Stomach (tissue), 9 donors: ENCODE results near the gene TINAGL1. TPM values are rescaled to one million over a fixed set of nuclear protein-coding genes. Genes with fewer than 3 reads are reported as not detected.
A peak's percentile ranks its signal among the peaks of the same experiment; 100 is the strongest.

Experiments used
- DNase-seq, 2 donors: peaks; one replicate each; pipeline versions ENCODE4 v3.0.0 to v3.0.0-alpha.2; 2013 to 2019
- H3K27ac ChIP-seq, 5 donors: fragments of 200-600 bp in 4 of 5; sonication (generic) in 4 of 5; one replicate each; pipeline ENCODE4 v1.5.1; 2013 to 2019; ENCODE audit warnings: mild to moderate bottlenecking in 1 of 5, moderate library complexity in 1 of 5
- H3K27me3 ChIP-seq, 3 donors: fragments of 200-600 bp; sonication (generic); one replicate each; pipeline ENCODE4 v1.5.1; 2017 to 2019; ENCODE audit warnings: mixed run types in 1 of 3
- H3K36me3 ChIP-seq, 4 donors: fragments of 200-600 bp; sonication (generic); 1 replicate in 3 of 4; 2 replicates in 1 of 4; pipeline ENCODE4 v1.5.1; 2016 to 2019
- H3K4me1 ChIP-seq, 4 donors: fragments of 200-600 bp; sonication (generic); one replicate each; pipeline ENCODE4 v1.5.1; 2016 to 2019
- H3K4me3 ChIP-seq, 4 donors: fragments of 200-600 bp; sonication (generic) in 3 of 4; one replicate each; pipeline ENCODE4 v1.5.1; 2016 to 2019; ENCODE audit warnings: mild to moderate bottlenecking in 1 of 4
- H3K9me3 ChIP-seq, 4 donors: fragments of 200-600 bp; sonication (generic); one replicate each; pipeline ENCODE4 v1.5.1; 2016 to 2019
- CTCF ChIP-seq, 7 experiments: fragments of 450-650 bp in 4 of 7; fragments of 200-600 bp in 3 of 7; sonication (generic) in 3 of 7; IDR thresholded peaks; one replicate each; pipeline ENCODE4 v1.5.1; 2016 to 2019; ENCODE audit warnings: antibody characterized with exemption in 7 of 7, control low read depth in 2 of 7, mild to moderate bottlenecking in 1 of 7
- EP300 ChIP-seq: sonication (generic); formaldehyde crosslinking; IDR thresholded peaks from one replicate; pipeline ENCODE4 v1.6.1; 2017; ENCODE audit warnings: antibody characterized with exemption
- POLR2A ChIP-seq, 4 donors: fragments of 450-650 bp; IDR thresholded peaks; one replicate each; pipeline ENCODE4 v1.6.1; 2016; ENCODE audit warnings: antibody characterized with exemption in 4 of 4, control low read depth in 2 of 4, mild to moderate bottlenecking in 1 of 4, moderate library complexity in 1 of 4
- POLR2AphosphoS5 ChIP-seq, 3 donors: sonication (generic); formaldehyde crosslinking; IDR thresholded peaks; one replicate each; pipeline ENCODE4 v1.6.1; 2016; ENCODE audit warnings: antibody characterized with exemption in 3 of 3
- WGBS, 5 donors: extraction: QIAGEN DNeasy Blood & Tissue Kit in 3 of 5; methylation state at CpG; one replicate each; pipeline versions ENCODE4 v1.1.5 to v1.1.7; 2013 to 2018; 5-methylcytosine and 5-hydroxymethylcytosine counted together
- intact Hi-C: fragments of 100-400 bp; cut with DNase I; formaldehyde crosslinking; loops from one replicate; pipeline ENCODE4 v1.15.1; 2023; ENCODE audit warnings: low total_unique reads
- polyA plus RNA-seq, 3 donors: library from polyadenylated mRNA; stranded (reverse); fragments of 200-250 nt; gene quantifications; one replicate each; pipeline ENCODE4 v1.2.3, GENCODE V29; 2013
- total RNA-seq, 5 donors: library from RNA; depleted of rRNA; stranded (reverse); fragments of >200 nt; gene quantifications; one replicate each; pipeline versions ENCODE4 v1.1.0 to v1.2.3, GENCODE V29; 2014 to 2016
- donor health status: healthy with polysubstance abuse.
- donor health status: Bipolar disorder and iron deficiency.
- donor health status: healthy.

Gene TINAGL1
- total and polyA plus RNA-seq, 8 donors = 17.9 to 691 (median 124) TPM

- Histone ChIP-seq H3K27me3 (peaks cover 0 to 41% (median 27%) of the 10 kb centered on the region in 3 donors), H3K36me3 (no peaks in the 10 kb centered on the region), H3K4me1 (peaks cover 11 to 16% (median 13%) of the 10 kb centered on the region in 4 donors), H3K4me3 (peak within 1 kb of the TSS; percentile 47 to 60 (median 53)), H3K9me3 (no peaks in the 10 kb centered on the region), H3K27ac (no peak within 1 kb of the TSS)
- TF ChIP-seq CTCF (IDR thresholded peaks at IDR 0.05) (no peak), POLR2A (IDR thresholded peaks at IDR 0.05) (no peak)
- WGBS, 5 donors = 8 to 23% (median 10%) methylated on average over 16 to 45 of the region's 48 CpGs
- no peak for DNase-seq
- intact Hi-C loops = no loop called here
These were observed 41.1 kb downstream of the TINAGL1 start, which contains the start of gene HCRTR1 for GRCh38 chr1:31617218-31617915. HCRTR1 (plus strand) TSS chr1:31617689; CDS start chr1:31619193, 1,504 bp downstream.

GRCh38 chr1:31617916-31618746 lies 41.8 kb downstream of the TINAGL1 start:
- DNase-seq = peak; percentile 52 to 88

GRCh38 chr1:31618916-31619846 lies 42.9 kb downstream of the TINAGL1 start:
- intact Hi-C loops = no loop called here
- no peak for DNase-seq
- Histone ChIP-seq H3K9me3 (no peaks in the 10 kb centered on the region), H3K36me3 (peaks cover 0 to 5% (median 0%) of the 10 kb centered on the region in 4 donors), H3K4me3 (no peak overlapping the region), H3K27me3 (peaks cover 0 to 41% (median 27%) of the 10 kb centered on the region in 3 donors), H3K27ac (no peak overlapping the region), H3K4me1 (peaks cover 11 to 16% (median 13%) of the 10 kb centered on the region in 4 donors)
- TF ChIP-seq POLR2AphosphoS5 (IDR thresholded peaks at IDR 0.05) = no peak
- no peak for TF ChIP-seq CTCF (IDR thresholded peaks at IDR 0.05)
- no peak for TF ChIP-seq POLR2A (IDR thresholded peaks at IDR 0.05)
- no peak for TF ChIP-seq EP300
- 57 to 80% (median 70%) methylated on average over 16 to 23 of the region's 23 CpGs for WGBS, 5 donors

More at GRCh38 chr1:31617916-31618746, 41.8 kb downstream of the TINAGL1 start:
- Histone ChIP-seq H3K4me3 (peak overlapping the region; percentile 47 to 60 (median 53)), H3K27ac (no peak overlapping the region), H3K9me3 (no peaks in the 10 kb centered on the region), H3K36me3 (no peaks in the 10 kb centered on the region), H3K4me1 (peaks cover 11 to 16% (median 13%) of the 10 kb centered on the region in 4 donors), H3K27me3 (peaks cover 0 to 41% (median 27%) of the 10 kb centered on the region in 3 donors)
- WGBS, 5 donors = 11 to 34% (median 12%) methylated on average over 16 to 56 of the region's 56 CpGs
- intact Hi-C loops = no loop called here
- no peak for TF ChIP-seq POLR2AphosphoS5 (IDR thresholded peaks at IDR 0.05)
- TF ChIP-seq CTCF (IDR thresholded peaks at IDR 0.05) = peak in 5 of 7 experiments; percentile 46 to 84 (median 75)
